HG03432 (cell line): ENCODE data around the gene FXYD7.

Experiments
- ATAC-seq: cut with Tn5 transposase; IDR thresholded peaks from one replicate; pipeline ENCODE4 v1.9.1; 2021; ENCODE audit warnings: mild to moderate bottlenecking, moderate library complexity; ENCODE audit not compliant: unreplicated experiment

The FXYD7 gene

GRCh38 chr19:35109395-35110112 is 33.5 kb upstream of the FXYD7 start:
- ATAC-seq = no peak

- ATAC-seq = no peak
Observed at GRCh38 chr19:35110974-35111373, 32.1 kb upstream of the FXYD7 start.

GRCh38 chr19:35112995-35113688 is 29.9 kb upstream of the FXYD7 start:
- ATAC-seq = no peak

- ATAC-seq = no peak
Observed at GRCh38 chr19:35114353-35115176, 28.5 kb upstream of the FXYD7 start.

- no peak for ATAC-seq
Observed at GRCh38 chr19:35115177-35115951, 27.7 kb upstream of the FXYD7 start, which contains the start of gene FXYD3. TSS of gene FXYD3 (plus strand) at chr19:35115823. CDS start at chr19:35119377, 3,554 bp downstream.

- no peak for ATAC-seq
Observed at GRCh38 chr19:35116072-35116801, 26.8 kb upstream of the FXYD7 start.

GRCh38 chr19:35117116-35117515 is 25.9 kb upstream of the FXYD7 start:
- ATAC-seq = no peak

- ATAC-seq = no peak
Observed at GRCh38 chr19:35117799-35118198, 25.3 kb upstream of the FXYD7 start.

GRCh38 chr19:35118268-35119020 is 24.6 kb upstream of the FXYD7 start:
- ATAC-seq = no peak

- no peak for ATAC-seq
Observed at GRCh38 chr19:35119091-35119490, 24.0 kb upstream of the FXYD7 start.

GRCh38 chr19:35119578-35120155 is 23.4 kb upstream of the FXYD7 start:
- no peak for ATAC-seq

- ATAC-seq = no peak
Observed at GRCh38 chr19:35120492-35120891, 22.6 kb upstream of the FXYD7 start.

GRCh38 chr19:35120898-35121297 is 22.2 kb upstream of the FXYD7 start:
- ATAC-seq = no peak

GRCh38 chr19:35122687-35123551 is 20.1 kb upstream of the FXYD7 start:
- ATAC-seq = no peak

- no peak for ATAC-seq
Observed at GRCh38 chr19:35123573-35123972, 19.5 kb upstream of the FXYD7 start.

GRCh38 chr19:35124098-35125060 is 18.7 kb upstream of the FXYD7 start:
- ATAC-seq = peak; percentile 83

- ATAC-seq = no peak
Observed at GRCh38 chr19:35125270-35125717, 17.8 kb upstream of the FXYD7 start.
